ENCODE data around the gene AMACR. TPM values are rescaled to one million over a fixed set of nuclear protein-coding genes. Genes with fewer than 3 reads are reported as not detected.

Gene AMACR
- total RNA-seq, 4 donors from 2014 or later = 13.7 to 24.9 (median 15.4) TPM

- intact Hi-C loops (cut with DNase I; ENCODE audit: low total_unique reads) = no loop called here
- H3K4me3 ChIP-seq (ENCODE audit: low read depth, poor library complexity, severe bottlenecking) = no peak overlapping the region
- no peak for TF ChIP-seq CTCF (IDR thresholded peaks at IDR 0.05)
- TF ChIP-seq POLR2A (IDR thresholded peaks at IDR 0.05) = no peak
- no peak for DNase-seq (ENCODE audit: low spot score in 2 of 2)
- 78 to 80% methylated on average over 10 of the region's 10 CpGs for WGBS, 2 donors
These were observed 31.7 kb upstream of the AMACR start for GRCh38 chr5:34039398-34040157.

GRCh38 chr5:34038838-34039237 is 31.0 kb upstream of the AMACR start:
- no peak for TF ChIP-seq CTCF (IDR thresholded peaks at IDR 0.05)
- TF ChIP-seq POLR2A (IDR thresholded peaks at IDR 0.05) = no peak
- WGBS, 2 donors = 81 to 94% methylated on average over 4 of the region's 4 CpGs
- no peak for DNase-seq (ENCODE audit: low spot score in 2 of 2)
- intact Hi-C loops (cut with DNase I; ENCODE audit: low total_unique reads) = no loop called here
- no peak overlapping the region for H3K4me3 ChIP-seq (ENCODE audit: low read depth, poor library complexity, severe bottlenecking)

GRCh38 chr5:34038390-34038789 is 30.5 kb upstream of the AMACR start:
- no peak for DNase-seq (ENCODE audit: low spot score in 2 of 2)
- TF ChIP-seq POLR2A (IDR thresholded peaks at IDR 0.05) (no peak), CTCF (IDR thresholded peaks at IDR 0.05) (no peak)
- WGBS, 2 donors = 54 to 57% methylated on average over 2 of the region's 2 CpGs
- intact Hi-C loops (cut with DNase I; ENCODE audit: low total_unique reads) = no loop called here
- H3K4me3 ChIP-seq (ENCODE audit: low read depth, poor library complexity, severe bottlenecking) = no peak overlapping the region

DNA sequence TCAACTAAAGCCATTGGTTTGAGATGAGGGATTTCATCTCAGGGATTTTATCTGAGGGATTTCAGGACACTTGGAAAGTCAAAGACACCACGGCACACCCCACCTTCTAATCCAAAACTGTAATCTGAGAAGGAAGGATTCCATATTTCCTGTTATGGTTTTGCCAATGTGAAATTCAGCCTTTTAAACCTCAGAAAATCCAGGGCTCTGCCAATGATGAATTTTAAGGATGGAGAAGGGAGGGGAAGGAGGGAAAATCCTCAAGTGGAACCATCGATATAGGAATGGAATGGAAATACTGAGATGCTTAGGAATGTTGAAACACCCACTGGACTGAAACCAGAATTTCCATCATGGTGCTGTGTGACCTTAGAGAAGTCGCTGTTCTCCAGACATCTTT is 29.9 kb upstream of the AMACR start:
- intact Hi-C loops (cut with DNase I; ENCODE audit: low total_unique reads) = no loop called here
- WGBS, 2 donors = 58 to 69% methylated on average over 3 of the region's 3 CpGs
- TF ChIP-seq CTCF (IDR thresholded peaks at IDR 0.05) (no peak), POLR2A (IDR thresholded peaks at IDR 0.05) (no peak)

GRCh38 chr5:34035756-34036155 is 27.9 kb upstream of the AMACR start:
- 81 to 82% methylated on average over 2 of the region's 2 CpGs for WGBS, 2 donors
- no peak overlapping the region for H3K4me3 ChIP-seq (ENCODE audit: low read depth, poor library complexity, severe bottlenecking)
- TF ChIP-seq CTCF (IDR thresholded peaks at IDR 0.05) (no peak), POLR2A (IDR thresholded peaks at IDR 0.05) (no peak)
- no peak for DNase-seq (ENCODE audit: low spot score in 2 of 2)
- intact Hi-C loops (cut with DNase I; ENCODE audit: low total_unique reads) = no loop called here

More for the DNA sequence above, 29.9 kb upstream of the AMACR start:
- H3K4me3 ChIP-seq (ENCODE audit: low read depth, poor library complexity, severe bottlenecking) = no peak overlapping the region
- no peak for DNase-seq (ENCODE audit: low spot score in 2 of 2)
